Erythroblast (primary cell): ENCODE measurements around the gene ANKS3.

ENCODE experiments used
- GATA1 ChIP-seq: IDR thresholded peaks from 2 replicates; pipeline ENCODE4 v1.6.1; 2011; ENCODE audit warnings: low read depth, mild to moderate bottlenecking, control low read depth, low read length, moderate library complexity
- POLR2A ChIP-seq: IDR thresholded peaks from 2 replicates; pipeline ENCODE4 v1.6.1; 2011; ENCODE audit warnings: mild to moderate bottlenecking, low read length

DNA sequence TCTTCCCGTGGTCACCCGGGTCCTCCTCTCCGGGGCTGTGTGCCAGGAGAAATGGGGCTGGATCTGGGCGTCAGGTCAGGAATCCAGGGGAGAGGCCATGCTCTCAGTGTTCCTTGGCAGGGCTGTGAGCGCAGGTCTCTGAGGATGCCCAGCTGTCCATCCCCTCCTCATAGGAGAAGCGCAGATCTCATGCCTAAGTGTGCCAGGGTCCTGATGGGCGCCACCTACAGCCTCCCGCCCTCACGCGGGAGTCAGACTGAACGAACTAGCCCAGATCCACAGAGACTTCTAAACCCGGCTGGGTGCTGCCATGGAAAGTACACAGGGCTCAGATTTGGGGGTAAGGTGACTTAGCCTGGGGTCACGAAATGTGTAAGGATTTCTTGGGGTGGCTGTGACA lies 85.2 kb downstream of the ANKS3 start:
- TF ChIP-seq POLR2A = no peak
- no peak for TF ChIP-seq GATA1
